Kidney epithelial cell (primary cell): ENCODE data around the gene ZNF335. TPM values are rescaled to one million over a fixed set of nuclear protein-coding genes. Genes with fewer than 3 reads are reported as not detected.
A peak's percentile ranks its signal among the peaks of the same experiment; 100 is the strongest.

Source experiments
- DNase-seq: peaks from one replicate; pipeline ENCODE4 v3.0.0-alpha.2; 2010; ENCODE audit warnings: low read depth
- H3K27me3 ChIP-seq: 2 replicates; pipeline ENCODE4 v1.6.0; 2011; ENCODE audit warnings: low read length; ENCODE audit not compliant: control insufficient read depth, insufficient read depth
- H3K36me3 ChIP-seq: 2 replicates; pipeline ENCODE4 v1.5.1; 2011; ENCODE audit warnings: low read length; ENCODE audit not compliant: control insufficient read depth, insufficient read depth
- H3K4me3 ChIP-seq: 2 replicates; pipeline ENCODE4 v1.5.1; 2011; ENCODE audit warnings: low read depth, mild to moderate bottlenecking, control low read depth, low read length
- CTCF ChIP-seq: IDR thresholded peaks from 2 replicates; pipeline ENCODE4 v1.5.1; 2011; ENCODE audit warnings: mild to moderate bottlenecking, moderate library complexity, low read length, control low read depth, inconsistent platforms; ENCODE audit not compliant: insufficient read depth, poor library complexity, severe bottlenecking
- total RNA-seq: library from RNA; depleted of rRNA; stranded (reverse); fragments of >200 nt; gene quantifications from 2 replicates; pipeline ENCODE4 v1.2.3, GENCODE V29; 2015

ZNF335 gene
- total RNA-seq, 1 donor from 2014 or later: 20.3 TPM

GRCh38 chr20:45981261-45981660 is 9.3 kb upstream of the ZNF335 start:
- Histone ChIP-seq H3K27me3 (no peaks in the 10 kb centered on the region), H3K36me3 (no peaks in the 10 kb centered on the region), H3K4me3 (no peak overlapping the region)
- no peak for TF ChIP-seq CTCF
- DNase-seq: no peak

GRCh38 chr20:45976086-45976485 is 4.1 kb upstream of the ZNF335 start:
- no peaks in the 10 kb centered on the region for H3K27me3 ChIP-seq
- DNase-seq: no peak
- no peak overlapping the region for H3K4me3 ChIP-seq
- H3K36me3 ChIP-seq: no peaks in the 10 kb centered on the region
- TF ChIP-seq CTCF: no peak

- TF ChIP-seq CTCF: no peak
- no peak overlapping the region for H3K4me3 ChIP-seq
- no peaks in the 10 kb centered on the region for H3K27me3 ChIP-seq
- DNase-seq: no peak
- no peaks in the 10 kb centered on the region for H3K36me3 ChIP-seq
These were observed 3.7 kb upstream of the ZNF335 start for GRCh38 chr20:45975686-45976085.

- Histone ChIP-seq H3K36me3 (no peaks in the 10 kb centered on the region), H3K4me3 (no peak overlapping the region), H3K27me3 (no peaks in the 10 kb centered on the region)
- no peak for DNase-seq
- no peak for TF ChIP-seq CTCF
These were observed 3.0 kb upstream of the ZNF335 start for GRCh38 chr20:45974896-45975565.

- TF ChIP-seq CTCF: no peak
- H3K27me3 ChIP-seq: no peaks in the 10 kb centered on the region
- DNase-seq: peak; percentile 66
These were observed 639 bp upstream of the ZNF335 start for GRCh38 chr20:45972500-45973183.

GRCh38 chr20:45971425-45971674 is 653 bp downstream of the ZNF335 start:
- no peak for DNase-seq
- Histone ChIP-seq H3K4me3 (peak overlapping the region; percentile 84), H3K36me3 (peaks cover 1% of the 10 kb centered on the region), H3K27me3 (no peaks in the 10 kb centered on the region)
- TF ChIP-seq CTCF: no peak

More at GRCh38 chr20:45972500-45973183, 639 bp upstream of the ZNF335 start:
- Histone ChIP-seq H3K36me3 (no peaks in the 10 kb centered on the region), H3K4me3 (peak overlapping the region; percentile 37)
